DMS153 treated with DMSO at 0.1 percent for 48 hours (cell line): Measurements from ENCODE around the gene EPHA4.

ENCODE experiments used
- DNase-seq: peaks from one replicate; lab custom pipeline; 2025; ENCODE audit not compliant: unreplicated experiment; lab: John Stamatoyannopoulos, UW

The EPHA4 gene

GRCh38 chr2:221448057-221448843 is 123.9 kb downstream of the EPHA4 start:
- DNase-seq: no peak

- no peak for DNase-seq
These were observed 124.8 kb downstream of the EPHA4 start for GRCh38 chr2:221447310-221447709.

GRCh38 chr2:221446140-221446539 is 126.0 kb downstream of the EPHA4 start:
- no peak for DNase-seq

GRCh38 chr2:221444106-221444505 is 128.0 kb downstream of the EPHA4 start:
- DNase-seq: no peak

- no peak for DNase-seq
These were observed 128.5 kb downstream of the EPHA4 start for GRCh38 chr2:221443645-221444044.

GRCh38 chr2:221442128-221442527 is 130.0 kb downstream of the EPHA4 start:
- DNase-seq: no peak

- no peak for DNase-seq
These were observed 132.2 kb downstream of the EPHA4 start for GRCh38 chr2:221439761-221440479.

- no peak for DNase-seq
These were observed 135.0 kb downstream of the EPHA4 start for GRCh38 chr2:221437056-221437455.

GRCh38 chr2:221435171-221435570 is 136.9 kb downstream of the EPHA4 start:
- no peak for DNase-seq

- DNase-seq: no peak
These were observed 138.0 kb downstream of the EPHA4 start for GRCh38 chr2:221434142-221434541.

- DNase-seq: peak; percentile 91
These were observed 140.6 kb downstream of the EPHA4 start for GRCh38 chr2:221431477-221431876.

- peak; percentile 29 for DNase-seq
These were observed 142.2 kb downstream of the EPHA4 start for GRCh38 chr2:221429741-221430491.

GRCh38 chr2:221428896-221429295 is 143.2 kb downstream of the EPHA4 start:
- no peak for DNase-seq

- DNase-seq: no peak
These were observed 145.2 kb downstream of the EPHA4 start for GRCh38 chr2:221426929-221427328.

- no peak for DNase-seq
These were observed 146.2 kb downstream of the EPHA4 start for GRCh38 chr2:221425891-221426290.

- DNase-seq: no peak
These were observed 146.8 kb downstream of the EPHA4 start for GRCh38 chr2:221425353-221425752.

GRCh38 chr2:221423210-221423804 is 148.8 kb downstream of the EPHA4 start:
- DNase-seq: no peak

- DNase-seq: no peak
These were observed 149.4 kb downstream of the EPHA4 start for GRCh38 chr2:221422516-221423209.

GRCh38 chr2:221420245-221420644 is 151.9 kb downstream of the EPHA4 start:
- no peak for DNase-seq

GRCh38 chr2:221415789-221416188 is 156.3 kb downstream of the EPHA4 start:
- no peak for DNase-seq

- no peak for DNase-seq
These were observed 159.1 kb downstream of the EPHA4 start for GRCh38 chr2:221412978-221413377.
